ENCODE data around the gene PRR30.

The PRR30 gene

DNA sequence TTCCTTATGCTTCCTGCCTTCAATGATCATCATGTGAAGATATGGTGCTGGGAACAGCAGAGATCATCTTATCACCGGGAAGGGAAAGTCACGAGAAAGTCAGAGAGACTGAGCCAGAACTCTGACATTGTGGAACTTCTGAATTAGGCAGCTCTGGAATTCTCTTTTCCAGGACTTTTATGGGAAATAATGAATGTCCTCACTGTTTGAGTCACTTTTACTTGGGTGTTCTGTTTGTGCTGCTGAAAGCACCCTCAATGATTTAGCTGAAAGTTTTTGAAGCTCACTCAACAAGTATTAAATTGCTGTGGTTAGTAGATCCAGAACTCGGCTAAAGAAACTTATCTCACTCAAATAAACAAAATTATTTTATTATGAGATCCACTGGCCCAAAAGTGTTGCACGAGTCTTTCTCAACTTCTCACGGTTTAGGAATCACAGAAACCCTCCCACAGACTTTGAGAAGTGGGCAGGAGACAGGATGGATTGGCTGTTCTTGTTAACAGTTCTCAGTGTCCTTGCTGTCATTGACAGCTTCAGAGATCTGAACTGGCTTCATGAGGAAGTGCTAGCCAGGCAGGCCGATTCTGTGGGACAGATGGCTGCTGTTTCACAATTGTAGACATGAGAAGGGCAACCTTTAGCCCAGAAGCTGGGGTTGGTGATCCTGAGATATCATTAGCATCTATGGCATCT, 46.3 kb upstream of the PRR30 start:
- TF ChIP-seq ZNF623 (tag by site-specific recombination; IDR thresholded peaks at IDR 0.05) (no peak), SCRT2 (tag by site-specific recombination; IDR thresholded peaks at IDR 0.05) (peak; percentile 47; the same call in 1 of the 2 replicates), ZBTB17 (tag by site-specific recombination; IDR thresholded peaks at IDR 0.05) (peak; percentile 42; the same call in 1 of the 2 replicates), PRDM1 (tag by site-specific recombination; IDR thresholded peaks at IDR 0.05) (peak; percentile 59)
- H3K4me1 ChIP-seq (ENCODE audit: control insufficient read depth, insufficient read depth, low read length): peaks cover 4% of the 10 kb centered on the region; the same call in 1 of the 2 replicates
- CTCF ChIA-PET: interaction anchor here (0.5 to 2.2 kb wide), 3 partner anchors 9 to 118 kb away, joined by 3 to 13 read pairs (median 4); no protein-coding TSS in a partner anchor
- POLR2A ChIA-PET: no interaction called here
- no peaks in the 10 kb centered on the region for H3K9me3 ChIP-seq (ENCODE audit: control insufficient read depth, insufficient read depth, low read depth, low read length)
- no peaks in the 10 kb centered on the region for H3K36me3 ChIP-seq (ENCODE audit: control insufficient read depth in 2 of 2, insufficient read depth in 1 of 2, low read length in 2 of 2)
- H3K27ac ChIP-seq (ENCODE audit: extremely low read depth, low read depth, low read length): no peak overlapping the region
- H3K4me3 ChIP-seq (ENCODE audit: low read depth, low read length): no peak overlapping the region

DNA sequence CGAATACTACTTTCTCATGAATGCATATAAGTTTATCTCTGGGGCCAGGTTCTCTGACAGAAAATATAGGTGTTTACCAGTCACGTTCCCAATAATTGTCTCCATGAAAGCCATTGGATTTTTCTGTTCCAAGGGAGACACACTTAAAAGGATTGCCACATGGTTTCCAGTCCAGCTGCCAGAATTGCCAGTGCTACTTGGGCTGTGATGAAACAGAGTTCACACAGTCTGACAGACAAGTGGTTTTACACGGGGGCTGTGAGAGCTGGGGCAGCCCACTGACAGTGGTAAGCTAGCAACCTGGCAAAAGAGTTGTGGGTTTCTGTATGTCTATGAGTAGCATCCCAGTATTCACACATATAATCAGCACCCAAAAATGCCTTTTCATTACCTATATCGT, 44.9 kb upstream of the PRR30 start:
- Histone ChIP-seq H3K4me1 (ENCODE audit: control insufficient read depth, insufficient read depth, low read length) (peaks cover 4% of the 10 kb centered on the region; the same call in 1 of the 2 replicates), H3K36me3 (ENCODE audit: control insufficient read depth in 2 of 2, insufficient read depth in 1 of 2, low read length in 2 of 2) (no peaks in the 10 kb centered on the region), H3K4me3 (ENCODE audit: low read depth, low read length) (no peak overlapping the region), H3K27ac (ENCODE audit: extremely low read depth, low read depth, low read length) (no peak overlapping the region), H3K9me3 (ENCODE audit: control insufficient read depth, insufficient read depth, low read depth, low read length) (no peaks in the 10 kb centered on the region)
- CTCF ChIA-PET: interaction anchor here (0.6 to 2.2 kb wide), 3 partner anchors 8 to 142 kb away, joined by 3 to 13 read pairs (median 4); no protein-coding TSS in a partner anchor
- POLR2A ChIA-PET: no interaction called here
- TF ChIP-seq ZNF521 (tag by site-specific recombination; IDR thresholded peaks at IDR 0.05) (no peak), KLF10 (tag by site-specific recombination; IDR thresholded peaks at IDR 0.05) (no peak), MEIS1 (CRISPR knock-in tag; IDR thresholded peaks at IDR 0.05; ENCODE audit: borderline replicate concordance) (no peak), ZNF157 (tag by site-specific recombination; IDR thresholded peaks at IDR 0.05) (no peak), ZNF571 (tag by site-specific recombination; IDR thresholded peaks at IDR 0.05) (no peak), KLF9 (tag by site-specific recombination; IDR thresholded peaks at IDR 0.05; ENCODE audit: low read depth) (no peak), ZNF23 (tag by site-specific recombination; IDR thresholded peaks at IDR 0.05; ENCODE audit: borderline replicate concordance) (no peak), ZNF394 (tag by site-specific recombination; IDR thresholded peaks at IDR 0.05; ENCODE audit: borderline replicate concordance) (no peak), SP7 (tag by site-specific recombination; IDR thresholded peaks at IDR 0.05) (no peak), HOXD13 (CRISPR knock-in tag; IDR thresholded peaks at IDR 0.05; ENCODE audit: borderline replicate concordance) (no peak), YY1 (tag by site-specific recombination; IDR thresholded peaks at IDR 0.05) (no peak)

DNA sequence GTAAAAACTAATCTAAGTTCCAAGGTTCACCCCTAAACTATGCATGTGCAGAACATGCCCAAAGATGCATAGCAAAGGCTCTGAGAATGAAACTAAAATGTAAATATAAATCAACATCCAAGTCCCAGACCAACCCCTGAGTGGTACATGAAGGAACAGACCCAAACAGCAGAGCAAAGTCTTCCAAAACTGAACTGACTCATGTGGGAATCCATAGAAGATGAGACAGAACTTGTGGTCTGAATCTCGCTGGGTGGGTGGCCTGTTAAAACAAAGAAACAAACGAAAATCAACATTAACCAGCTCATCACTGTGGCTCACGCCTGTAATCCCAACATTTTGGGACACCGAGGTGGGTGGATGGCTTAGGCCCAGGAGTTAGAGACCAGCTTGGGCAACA, 43.1 kb upstream of the PRR30 start:
- TF ChIP-seq ZNF701 (tag by site-specific recombination; IDR thresholded peaks at IDR 0.05) (no peak), ZNF571 (tag by site-specific recombination; IDR thresholded peaks at IDR 0.05) (no peak), ZNF132 (tag by site-specific recombination; IDR thresholded peaks at IDR 0.05; ENCODE audit: borderline replicate concordance) (no peak), YY2 (tag by site-specific recombination; IDR thresholded peaks at IDR 0.05) (no peak), ZNF302 (tag by site-specific recombination; IDR thresholded peaks at IDR 0.05; ENCODE audit: low read depth) (no peak), HOXC10 (CRISPR knock-in tag; IDR thresholded peaks at IDR 0.05) (no peak), ZNF830 (tag by site-specific recombination; IDR thresholded peaks at IDR 0.05; ENCODE audit: low read depth) (no peak), ZNF24 (tag by site-specific recombination; IDR thresholded peaks at IDR 0.05) (no peak), SCRT1 (tag by site-specific recombination; IDR thresholded peaks at IDR 0.05; ENCODE audit: borderline replicate concordance) (no peak), ZNF777 (tag by site-specific recombination; IDR thresholded peaks at IDR 0.05; ENCODE audit: borderline replicate concordance) (no peak)
- TF ChIP-seq, protein P1, sequence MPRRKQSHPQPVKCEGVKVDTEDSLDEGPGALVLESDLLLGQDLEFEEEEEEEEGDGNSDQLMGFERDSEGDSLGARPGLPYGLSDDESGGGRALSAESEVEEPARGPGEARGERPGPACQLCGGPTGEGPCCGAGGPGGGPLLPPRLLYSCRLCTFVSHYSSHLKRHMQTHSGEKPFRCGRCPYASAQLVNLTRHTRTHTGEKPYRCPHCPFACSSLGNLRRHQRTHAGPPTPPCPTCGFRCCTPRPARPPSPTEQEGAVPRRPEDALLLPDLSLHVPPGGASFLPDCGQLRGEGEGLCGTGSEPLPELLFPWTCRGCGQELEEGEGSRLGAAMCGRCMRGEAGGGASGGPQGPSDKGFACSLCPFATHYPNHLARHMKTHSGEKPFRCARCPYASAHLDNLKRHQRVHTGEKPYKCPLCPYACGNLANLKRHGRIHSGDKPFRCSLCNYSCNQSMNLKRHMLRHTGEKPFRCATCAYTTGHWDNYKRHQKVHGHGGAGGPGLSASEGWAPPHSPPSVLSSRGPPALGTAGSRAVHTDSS (tag by site-specific recombination; IDR thresholded peaks at IDR 0.05): no peak
- TF ChIP-seq, protein P2, sequence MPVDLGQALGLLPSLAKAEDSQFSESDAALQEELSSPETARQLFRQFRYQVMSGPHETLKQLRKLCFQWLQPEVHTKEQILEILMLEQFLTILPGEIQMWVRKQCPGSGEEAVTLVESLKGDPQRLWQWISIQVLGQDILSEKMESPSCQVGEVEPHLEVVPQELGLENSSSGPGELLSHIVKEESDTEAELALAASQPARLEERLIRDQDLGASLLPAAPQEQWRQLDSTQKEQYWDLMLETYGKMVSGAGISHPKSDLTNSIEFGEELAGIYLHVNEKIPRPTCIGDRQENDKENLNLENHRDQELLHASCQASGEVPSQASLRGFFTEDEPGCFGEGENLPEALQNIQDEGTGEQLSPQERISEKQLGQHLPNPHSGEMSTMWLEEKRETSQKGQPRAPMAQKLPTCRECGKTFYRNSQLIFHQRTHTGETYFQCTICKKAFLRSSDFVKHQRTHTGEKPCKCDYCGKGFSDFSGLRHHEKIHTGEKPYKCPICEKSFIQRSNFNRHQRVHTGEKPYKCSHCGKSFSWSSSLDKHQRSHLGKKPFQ (tag by site-specific recombination; IDR thresholded peaks at IDR 0.05): no peak
- TF ChIP-seq, protein P3, sequence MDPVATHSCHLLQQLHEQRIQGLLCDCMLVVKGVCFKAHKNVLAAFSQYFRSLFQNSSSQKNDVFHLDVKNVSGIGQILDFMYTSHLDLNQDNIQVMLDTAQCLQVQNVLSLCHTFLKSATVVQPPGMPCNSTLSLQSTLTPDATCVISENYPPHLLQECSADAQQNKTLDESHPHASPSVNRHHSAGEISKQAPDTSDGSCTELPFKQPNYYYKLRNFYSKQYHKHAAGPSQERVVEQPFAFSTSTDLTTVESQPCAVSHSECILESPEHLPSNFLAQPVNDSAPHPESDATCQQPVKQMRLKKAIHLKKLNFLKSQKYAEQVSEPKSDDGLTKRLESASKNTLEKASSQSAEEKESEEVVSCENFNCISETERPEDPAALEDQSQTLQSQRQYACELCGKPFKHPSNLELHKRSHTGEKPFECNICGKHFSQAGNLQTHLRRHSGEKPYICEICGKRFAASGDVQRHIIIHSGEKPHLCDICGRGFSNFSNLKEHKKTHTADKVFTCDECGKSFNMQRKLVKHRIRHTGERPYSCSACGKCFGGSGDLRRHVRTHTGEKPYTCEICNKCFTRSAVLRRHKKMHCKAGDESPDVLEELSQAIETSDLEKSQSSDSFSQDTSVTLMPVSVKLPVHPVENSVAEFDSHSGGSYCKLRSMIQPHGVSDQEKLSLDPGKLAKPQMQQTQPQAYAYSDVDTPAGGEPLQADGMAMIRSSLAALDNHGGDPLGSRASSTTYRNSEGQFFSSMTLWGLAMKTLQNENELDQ (tag by site-specific recombination; IDR thresholded peaks at IDR 0.05; ENCODE audit: low read depth): no peak
- Histone ChIP-seq H3K27ac (ENCODE audit: extremely low read depth, low read depth, low read length) (no peak overlapping the region), H3K4me3 (ENCODE audit: low read depth, low read length) (no peak overlapping the region), H3K4me1 (ENCODE audit: control insufficient read depth, insufficient read depth, low read length) (peaks cover 4% of the 10 kb centered on the region; the same call in 1 of the 2 replicates), H3K9me3 (ENCODE audit: control insufficient read depth, insufficient read depth, low read depth, low read length) (no peaks in the 10 kb centered on the region), H3K36me3 (ENCODE audit: control insufficient read depth in 2 of 2, insufficient read depth in 1 of 2, low read length in 2 of 2) (no peaks in the 10 kb centered on the region)
- POLR2A ChIA-PET: no interaction called here
- CTCF ChIA-PET: interaction anchor here (0.7 to 2.2 kb wide), 3 partner anchors 9 to 17 kb away, joined by 3 to 15 read pairs (median 4); no protein-coding TSS in a partner anchor
